Effector CD4-positive, alpha-beta T cell (primary cell): ENCODE data around the gene SELENBP1.

ENCODE experiments used
- DNase-seq: peaks from one replicate; pipeline ENCODE4 v3.0.0-alpha.2; 2020

SELENBP1 gene

GRCh38 chr1:151343587-151343986 is 28.9 kb downstream of the SELENBP1 start:
- no peak for DNase-seq

GRCh38 chr1:151342569-151342968 is 29.9 kb downstream of the SELENBP1 start:
- DNase-seq = no peak

GRCh38 chr1:151342021-151342420 is 30.5 kb downstream of the SELENBP1 start:
- DNase-seq = no peak

- peak; percentile 35 for DNase-seq
These were observed 31.4 kb downstream of the SELENBP1 start for GRCh38 chr1:151340870-151341754.

GRCh38 chr1:151336556-151336955 is 35.9 kb downstream of the SELENBP1 start:
- DNase-seq = no peak

- DNase-seq = no peak
These were observed 37.7 kb downstream of the SELENBP1 start for GRCh38 chr1:151334822-151335221.

- no peak for DNase-seq
These were observed 44.4 kb downstream of the SELENBP1 start for GRCh38 chr1:151327903-151328674.

GRCh38 chr1:151327223-151327902 is 45.1 kb downstream of the SELENBP1 start, which contains the start of gene PI4KB:
PI4KB (minus strand) TSS chr1:151327416; CDS start chr1:151316481, 10,935 bp downstream.
- peak; percentile 80 for DNase-seq

GRCh38 chr1:151326619-151327222 is 45.8 kb downstream of the SELENBP1 start:
- DNase-seq = peak; percentile 37

- DNase-seq = no peak
These were observed 46.7 kb downstream of the SELENBP1 start for GRCh38 chr1:151325646-151326429.

GRCh38 chr1:151325231-151325630 is 47.3 kb downstream of the SELENBP1 start:
- no peak for DNase-seq

- no peak for DNase-seq
These were observed 48.0 kb downstream of the SELENBP1 start for GRCh38 chr1:151324390-151324930.

- DNase-seq = no peak
These were observed 53.5 kb downstream of the SELENBP1 start for GRCh38 chr1:151318975-151319374.

GRCh38 chr1:151315565-151316235 is 56.8 kb downstream of the SELENBP1 start:
- DNase-seq = no peak
